DND-41 (cell line): Measurements from ENCODE around the gene KNTC1.

Experiments used
- CTCF ChIP-seq: IDR thresholded peaks from 2 replicates; pipeline ENCODE4 v1.5.1; 2012; ENCODE audit warnings: borderline replicate concordance, low read length, moderate library complexity, mild to moderate bottlenecking; ENCODE audit not compliant: poor library complexity, severe bottlenecking; ENCODE audit errors: extremely low read depth
- EZH2 ChIP-seq: IDR thresholded peaks from 3 replicates; pipeline ENCODE4 v1.6.1; 2012; ENCODE audit warnings: borderline replicate concordance, low read depth, mild to moderate bottlenecking, moderate library complexity, low read length, inconsistent platforms; ENCODE audit not compliant: severe bottlenecking

- TF ChIP-seq CTCF (no peak), EZH2 (no peak)
These were observed 38.0 kb upstream of the KNTC1 start for GRCh38 chr12:122489038-122489437.
